BE2C (cell line): ENCODE results near the gene KRT33B.

Source experiments
- DNase-seq: peaks from one replicate; pipeline ENCODE4 v3.0.0-alpha.2; 2020
- H3K27me3 ChIP-seq: fragments of 250-450 bp; sonication (Bioruptor Pico); 2 replicates; pipeline ENCODE4 v1.5.1; 2020; ENCODE audit warnings: mild to moderate bottlenecking
- H3K36me3 ChIP-seq: fragments of 250-450 bp; sonication (Bioruptor Pico); 2 replicates; pipeline ENCODE4 v1.5.1; 2020; ENCODE audit warnings: mild to moderate bottlenecking
- H3K4me1 ChIP-seq: fragments of 250-450 bp; sonication (Bioruptor Pico); 2 replicates; pipeline ENCODE4 v1.5.1; 2020
- H3K4me3 ChIP-seq: 2 replicates; pipeline ENCODE4 v1.5.1; 2011; ENCODE audit warnings: low read depth, low read length
- H3K9me3 ChIP-seq: fragments of 250-450 bp; sonication (Bioruptor Pico); 2 replicates; pipeline ENCODE4 v1.5.1; 2020
- TF ChIP-seq, protein P1 (sequence below): IDR thresholded peaks from 2 replicates; pipeline ENCODE4 v1.5.1; 2012; ENCODE audit warnings: mild to moderate bottlenecking, low read depth, low read length

Gene KRT33B

DNA sequence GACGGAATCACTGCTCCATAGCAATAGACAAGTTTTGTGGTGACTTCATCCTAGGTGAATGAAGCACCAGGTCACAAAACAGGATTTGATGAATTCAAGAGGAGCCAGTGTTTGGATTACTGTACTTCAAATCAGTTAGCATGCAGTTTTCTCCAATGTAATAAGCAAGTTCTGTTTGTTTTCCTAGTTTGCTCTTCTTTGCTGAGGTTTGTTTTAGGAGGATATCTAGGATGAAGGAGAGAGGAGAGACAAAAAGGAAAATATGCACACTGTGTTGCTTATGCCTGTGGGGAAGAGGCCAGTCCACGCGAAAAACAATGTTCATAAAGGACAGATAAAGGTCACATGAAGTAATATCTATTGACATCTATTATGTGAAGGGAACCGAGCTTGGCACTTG is 45.8 kb upstream of the KRT33B start:
- no peak overlapping the region for H3K4me3 ChIP-seq
- no peaks in the 10 kb centered on the region for H3K4me1 ChIP-seq
- H3K36me3 ChIP-seq: no peaks in the 10 kb centered on the region
- no peaks in the 10 kb centered on the region for H3K9me3 ChIP-seq
- no peaks in the 10 kb centered on the region for H3K27me3 ChIP-seq
- TF ChIP-seq, protein P1, sequence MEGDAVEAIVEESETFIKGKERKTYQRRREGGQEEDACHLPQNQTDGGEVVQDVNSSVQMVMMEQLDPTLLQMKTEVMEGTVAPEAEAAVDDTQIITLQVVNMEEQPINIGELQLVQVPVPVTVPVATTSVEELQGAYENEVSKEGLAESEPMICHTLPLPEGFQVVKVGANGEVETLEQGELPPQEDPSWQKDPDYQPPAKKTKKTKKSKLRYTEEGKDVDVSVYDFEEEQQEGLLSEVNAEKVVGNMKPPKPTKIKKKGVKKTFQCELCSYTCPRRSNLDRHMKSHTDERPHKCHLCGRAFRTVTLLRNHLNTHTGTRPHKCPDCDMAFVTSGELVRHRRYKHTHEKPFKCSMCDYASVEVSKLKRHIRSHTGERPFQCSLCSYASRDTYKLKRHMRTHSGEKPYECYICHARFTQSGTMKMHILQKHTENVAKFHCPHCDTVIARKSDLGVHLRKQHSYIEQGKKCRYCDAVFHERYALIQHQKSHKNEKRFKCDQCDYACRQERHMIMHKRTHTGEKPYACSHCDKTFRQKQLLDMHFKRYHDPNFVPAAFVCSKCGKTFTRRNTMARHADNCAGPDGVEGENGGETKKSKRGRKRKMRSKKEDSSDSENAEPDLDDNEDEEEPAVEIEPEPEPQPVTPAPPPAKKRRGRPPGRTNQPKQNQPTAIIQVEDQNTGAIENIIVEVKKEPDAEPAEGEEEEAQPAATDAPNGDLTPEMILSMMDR: no peak
- no peak for DNase-seq

DNA sequence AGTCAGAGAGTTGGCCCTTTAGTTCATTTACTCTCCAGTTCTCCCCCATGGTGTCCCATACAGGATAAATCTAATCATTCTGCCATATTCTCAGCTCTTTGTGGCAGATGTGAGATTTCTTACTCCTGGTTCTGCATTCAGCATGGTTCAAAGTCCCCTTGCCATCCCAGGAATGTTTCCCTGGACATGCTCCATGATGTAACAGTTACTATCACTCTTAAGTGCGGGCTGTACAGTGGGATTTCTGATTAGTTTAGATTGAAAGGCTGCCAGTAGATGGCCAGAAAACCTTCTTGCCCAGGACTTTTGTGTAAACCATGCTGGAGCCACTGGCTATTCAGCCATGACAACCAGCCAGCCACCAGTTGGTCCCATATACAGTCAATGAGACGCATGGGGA is 44.4 kb upstream of the KRT33B start:
- Histone ChIP-seq H3K36me3 (no peaks in the 10 kb centered on the region), H3K4me3 (no peak overlapping the region), H3K27me3 (no peaks in the 10 kb centered on the region), H3K4me1 (no peaks in the 10 kb centered on the region), H3K9me3 (no peaks in the 10 kb centered on the region)
- TF ChIP-seq, protein P1: no peak
- no peak for DNase-seq

DNA sequence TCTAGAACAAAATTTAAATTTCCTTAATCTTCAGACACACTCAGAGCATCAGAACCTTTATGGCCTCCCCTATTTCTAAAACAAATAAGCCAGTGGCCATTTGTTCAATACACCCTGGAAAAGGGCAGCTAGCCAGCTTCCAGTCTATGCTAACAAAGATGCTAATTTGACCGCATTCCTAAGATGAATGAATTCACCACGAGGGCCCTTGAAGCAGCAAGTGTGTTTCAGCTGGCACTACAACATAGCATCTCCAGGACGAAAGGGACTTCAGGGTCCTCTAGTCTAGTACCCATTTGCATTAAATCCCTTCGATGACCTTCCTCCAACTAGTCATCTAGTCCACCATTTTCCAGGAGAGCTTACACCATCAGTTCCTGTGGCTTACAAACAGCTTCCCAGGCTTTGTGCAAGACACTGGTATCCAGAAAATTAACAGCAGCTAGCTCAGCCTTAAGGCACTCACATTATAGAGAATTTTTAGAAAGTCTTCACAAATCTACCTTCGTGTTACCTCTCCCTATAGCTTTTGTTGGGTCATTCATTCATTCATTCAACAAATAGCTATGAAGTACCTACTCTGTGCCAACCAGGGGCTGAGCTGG is 43.8 kb upstream of the KRT33B start:
- Histone ChIP-seq H3K9me3 (no peaks in the 10 kb centered on the region), H3K36me3 (no peaks in the 10 kb centered on the region), H3K27me3 (no peaks in the 10 kb centered on the region), H3K4me3 (no peak overlapping the region), H3K4me1 (no peaks in the 10 kb centered on the region)
- DNase-seq: no peak
- TF ChIP-seq, protein P1: no peak

DNA sequence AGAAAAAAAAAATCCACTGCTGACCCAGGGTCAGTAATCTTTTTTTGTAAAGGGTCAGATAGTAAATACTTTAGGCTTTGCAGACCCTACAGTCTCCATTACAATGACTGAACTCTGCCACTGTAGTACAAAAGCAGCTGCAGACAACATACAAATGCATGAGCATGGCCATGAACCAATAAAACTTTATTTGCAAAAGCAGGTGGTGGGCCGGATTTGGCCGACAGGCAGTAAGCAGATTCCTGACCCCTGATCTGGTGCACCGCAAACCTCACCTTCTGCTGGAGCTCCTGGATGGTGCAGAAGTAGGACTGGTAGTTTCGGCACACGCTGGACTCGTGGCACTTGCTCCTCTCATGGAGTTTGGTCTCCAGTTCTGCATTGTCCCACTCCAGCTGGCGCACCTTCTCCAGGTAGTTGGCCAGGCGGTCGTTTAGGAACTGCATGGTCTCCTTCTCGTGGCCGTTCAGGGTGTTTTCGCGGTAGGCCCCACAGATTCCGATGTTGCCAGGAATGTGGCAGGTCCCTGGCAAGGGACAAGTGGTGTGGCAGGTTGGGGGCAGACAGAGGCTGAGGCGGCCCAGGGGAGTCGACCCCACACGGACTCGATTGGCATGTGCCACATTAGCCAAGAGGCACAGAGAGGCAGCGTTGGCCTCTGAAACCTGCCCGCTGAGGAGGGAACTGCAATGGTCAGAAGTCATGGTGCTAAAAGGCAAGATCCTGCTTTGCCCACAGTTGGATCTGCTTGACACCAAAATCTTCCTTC is 41.6 kb upstream of the KRT33B start:
- no peaks in the 10 kb centered on the region for H3K36me3 ChIP-seq
- no peaks in the 10 kb centered on the region for H3K27me3 ChIP-seq
- TF ChIP-seq, protein P1: no peak
- no peak overlapping the region for H3K4me3 ChIP-seq
- no peaks in the 10 kb centered on the region for H3K4me1 ChIP-seq
- no peak for DNase-seq
- no peaks in the 10 kb centered on the region for H3K9me3 ChIP-seq

DNA sequence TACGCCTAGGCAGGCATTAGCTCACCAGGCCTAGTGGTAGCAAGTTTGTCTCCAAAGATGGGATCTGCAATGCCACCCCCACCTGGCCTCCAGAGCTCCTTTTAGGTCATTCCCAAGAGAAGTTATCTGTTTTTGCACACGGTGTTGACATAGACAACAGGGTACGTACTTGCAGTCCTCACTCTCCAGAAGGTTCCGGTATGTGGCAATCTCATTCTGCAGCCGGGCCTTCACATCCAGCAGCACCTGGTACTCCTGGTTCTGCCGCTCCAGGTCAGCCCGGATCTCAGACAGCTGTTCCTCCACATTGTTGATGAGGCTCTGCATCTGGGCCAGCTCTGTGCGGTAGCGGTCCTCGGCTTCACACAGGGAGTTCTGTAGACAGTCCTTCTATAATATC is 37.6 kb upstream of the KRT33B start:
- no peak overlapping the region for H3K4me3 ChIP-seq
- no peaks in the 10 kb centered on the region for H3K36me3 ChIP-seq
- no peaks in the 10 kb centered on the region for H3K4me1 ChIP-seq
- no peaks in the 10 kb centered on the region for H3K9me3 ChIP-seq
- TF ChIP-seq, protein P1: no peak
- DNase-seq: no peak
- H3K27me3 ChIP-seq: no peaks in the 10 kb centered on the region

DNA sequence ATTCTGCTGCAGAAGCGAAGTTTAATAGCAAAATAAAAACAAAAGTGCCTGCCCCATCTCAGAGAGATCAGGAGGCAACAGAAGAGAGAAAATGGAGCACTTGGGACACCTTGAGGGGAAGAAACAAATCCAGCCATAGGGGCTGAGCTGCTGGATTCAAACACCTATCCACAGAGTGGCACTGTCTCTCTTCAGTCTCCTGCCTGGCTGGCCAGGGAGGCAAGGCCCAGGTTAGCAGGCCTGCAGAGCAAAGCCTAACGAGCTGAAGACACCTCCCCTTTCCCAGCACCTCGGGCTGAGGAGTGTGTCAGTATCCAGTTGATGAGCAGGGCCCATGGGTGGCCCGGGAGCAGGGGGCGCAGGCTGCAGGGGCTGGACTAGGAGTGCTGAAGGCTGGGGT is 36.6 kb upstream of the KRT33B start:
- H3K27me3 ChIP-seq: no peaks in the 10 kb centered on the region
- H3K4me3 ChIP-seq: no peak overlapping the region
- no peak for DNase-seq
- no peaks in the 10 kb centered on the region for H3K4me1 ChIP-seq
- TF ChIP-seq, protein P1: no peak
- no peaks in the 10 kb centered on the region for H3K9me3 ChIP-seq
- H3K36me3 ChIP-seq: no peaks in the 10 kb centered on the region
